A673 (cell line): ENCODE measurements around the gene DOCK6. TPM values are rescaled to one million over a fixed set of nuclear protein-coding genes. Genes with fewer than 3 reads are reported as not detected.
A peak's percentile ranks its signal among the peaks of the same experiment; 100 is the strongest.

Source experiments
- BruUV-seq: library from RNA; stranded (reverse); fragments of 400-500 nt; replicated peaks from 2 replicates; lab custom pipeline; 2021; lab: Mats Ljungman, UMichigan
- CTCF ChIA-PET: fragments of 300-600 bp; sonication (Branson Sonifier 250); formaldehyde crosslinking; loops from one replicate; lab custom pipeline; 2022; ENCODE audit warnings: antibody characterized with exemption; lab: Charles Lee
- POLR2A ChIA-PET: fragments of 300-600 bp; sonication (Branson Sonifier 250); formaldehyde crosslinking; loops from one replicate; lab custom pipeline; 2022; ENCODE audit warnings: antibody characterized with exemption; ENCODE audit not compliant: low non-redundant PET; lab: Charles Lee
- DNase-seq: peaks from one replicate; pipeline ENCODE4 v3.0.0-alpha.2; 2015; ENCODE audit warnings: low spot score
- H3K27ac ChIP-seq: fragments of 200-600 bp; sonication (generic); 2 replicates; pipeline ENCODE4 v1.5.1; 2016; ENCODE audit warnings: mixed run types, low read depth, mild to moderate bottlenecking, mixed read lengths, antibody characterized with exemption, low read length; ENCODE audit not compliant: poor library complexity, severe bottlenecking
- H3K27me3 ChIP-seq: fragments of 200-600 bp; sonication (generic); replicated peaks from 2 replicates; pipeline ENCODE4 v1.6.1; 2017; ENCODE audit warnings: mixed run types, low read depth, mild to moderate bottlenecking, mixed read lengths, antibody characterized with exemption, low read length; ENCODE audit not compliant: insufficient read depth, poor library complexity
- H3K36me3 ChIP-seq: fragments of 200-600 bp; sonication (generic); 2 replicates; pipeline ENCODE4 v1.6.1; 2016; ENCODE audit warnings: mixed run types, mild to moderate bottlenecking, mixed read lengths, antibody characterized with exemption, low read length; ENCODE audit not compliant: insufficient read depth, poor library complexity, severe bottlenecking
- H3K4me1 ChIP-seq: fragments of 200-600 bp; sonication (generic); 2 replicates; pipeline ENCODE4 v1.6.1; 2017; ENCODE audit warnings: mixed run types, mild to moderate bottlenecking, mixed read lengths, antibody characterized with exemption, low read length; ENCODE audit not compliant: insufficient read depth, poor library complexity, severe bottlenecking
- H3K4me3 ChIP-seq: fragments of 200-600 bp; sonication (generic); 2 replicates; pipeline ENCODE4 v1.5.1; 2016; ENCODE audit warnings: low read depth, mixed run types, mild to moderate bottlenecking, mixed read lengths, low read length; ENCODE audit not compliant: poor library complexity, severe bottlenecking
- H3K9me3 ChIP-seq: fragments of 200-600 bp; sonication (generic); 2 replicates; pipeline ENCODE4 v1.6.1; 2016; ENCODE audit warnings: mixed run types, low read depth, mild to moderate bottlenecking, mixed read lengths, antibody characterized with exemption, low read length; ENCODE audit not compliant: poor library complexity, severe bottlenecking
- CTCF ChIP-seq: fragments of 300-800, 200-600 bp; sonication (generic); conservative IDR thresholded peaks from 2 replicates; pipeline ENCODE4 v1.5.1; 2017; ENCODE audit warnings: low read depth, mild to moderate bottlenecking, antibody characterized with exemption, low read length, moderate library complexity, mixed read lengths
- EZH2 ChIP-seq: fragments of 200-600 bp; sonication (generic); IDR thresholded peaks from 2 replicates; pipeline ENCODE4 v1.6.1; 2017; ENCODE audit warnings: borderline replicate concordance, low read depth, mild to moderate bottlenecking, mixed read lengths, antibody characterized with exemption, low read length; ENCODE audit not compliant: poor library complexity, severe bottlenecking
- intact Hi-C: fragments of 100-400 bp; cut with micrococcal nuclease; formaldehyde crosslinking; loops from one replicate; pipeline ENCODE4 v1.10.0; 2022; ENCODE audit not compliant: unreplicated experiment
- total RNA-seq: library from RNA; stranded (reverse); gene quantifications from 2 replicates; pipeline ENCODE4 v1.2.3, GENCODE V29; 2021

DOCK6 gene
- total RNA-seq, 1 experiment from 2014 or later, result 15.6 TPM

GRCh38 chr19:11295665-11296245 is 33.4 kb upstream of the DOCK6 start, which contains the start of gene TSPAN16:
TSPAN16 (plus strand) TSS chr19:11296160; CDS start chr19:11296298, 138 bp downstream.
- H3K4me1 ChIP-seq, result no peaks in the 10 kb centered on the region
- BruUV-seq, result no TSS peak
- no peak within 1 kb of the TSS for H3K4me3 ChIP-seq
- no peaks in the 10 kb centered on the region for H3K27me3 ChIP-seq
- POLR2A ChIA-PET, result no interaction called here
- CTCF ChIA-PET, result no interaction called here
- H3K36me3 ChIP-seq, result no peaks in the 10 kb centered on the region
- no peak within 1 kb of the TSS for H3K27ac ChIP-seq
- H3K9me3 ChIP-seq, result no peaks in the 10 kb centered on the region
- DNase-seq, result no peak
- intact Hi-C loops, result loop anchor here (2.0 to 10.0 kb wide), 3 partner anchors 149 to 289 kb away; no protein-coding TSS in a partner anchor
- TF ChIP-seq EZH2 (no peak), CTCF (no peak)

- DNase-seq, result no peak
- Histone ChIP-seq H3K4me3 (no peak overlapping the region), H3K27ac (no peak overlapping the region), H3K27me3 (no peaks in the 10 kb centered on the region), H3K36me3 (no peaks in the 10 kb centered on the region), H3K4me1 (no peaks in the 10 kb centered on the region), H3K9me3 (no peaks in the 10 kb centered on the region)
- BruUV-seq, result no TSS peak
- CTCF ChIA-PET, result no interaction called here
- POLR2A ChIA-PET, result no interaction called here
- intact Hi-C loops, result loop anchor here (2.0 to 10.0 kb wide), 3 partner anchors 150 to 290 kb away; no protein-coding TSS in a partner anchor
- TF ChIP-seq EZH2 (no peak), CTCF (no peak)
These were observed 32.9 kb upstream of the DOCK6 start for GRCh38 chr19:11295180-11295579.

GRCh38 chr19:11293433-11294389 is 31.4 kb upstream of the DOCK6 start:
- H3K36me3 ChIP-seq, result no peaks in the 10 kb centered on the region
- peak overlapping the region; percentile 24 for H3K27ac ChIP-seq
- no peaks in the 10 kb centered on the region for H3K9me3 ChIP-seq
- TF ChIP-seq EZH2, result no peak
- peak; percentile 99 for TF ChIP-seq CTCF
- BruUV-seq, result no TSS peak
- H3K4me3 ChIP-seq, result peak overlapping the region; percentile 33
- ChIA-PET CTCF (interaction anchor here (0.5 to 1.1 kb wide), 15 partner anchors 12 to 189 kb away, joined by 3 to 18 read pairs (median 5); partner anchors contain the start of genes CCDC159, ELAVL3, SWSAP1 and TMEM205), POLR2A (interaction anchor here (0.7 to 0.8 kb wide), 2 partner anchors 46 to 81 kb away, joined by 4 read pairs; no protein-coding TSS in a partner anchor)
- DNase-seq, result peak; percentile 95
- H3K4me1 ChIP-seq, result no peaks in the 10 kb centered on the region
- no peaks in the 10 kb centered on the region for H3K27me3 ChIP-seq
- intact Hi-C loops, result loop anchor here (2.0 to 10.0 kb wide), 4 partner anchors 89 to 291 kb away; partner anchors contain the start of gene EPOR
